Measurements from ENCODE around the gene SLC38A9.

SLC38A9 gene

GRCh38 chr5:55624841-55625588 lies 87.1 kb downstream of the SLC38A9 start:
- H3K4me3 ChIP-seq (ENCODE audit: insufficient read length, low read depth) = no peak overlapping the region
- no peaks in the 10 kb centered on the region for H3K36me3 ChIP-seq (ENCODE audit: insufficient read depth, insufficient read length, low read length)

GRCh38 chr5:55623789-55624188 lies 88.3 kb downstream of the SLC38A9 start:
- H3K4me1 ChIP-seq (ENCODE audit: insufficient read depth, insufficient read length) = no peaks in the 10 kb centered on the region
- no peak overlapping the region for H3K9ac ChIP-seq (ENCODE audit: insufficient read length, low read depth)
- no peaks in the 10 kb centered on the region for H3K36me3 ChIP-seq (ENCODE audit: insufficient read depth, insufficient read length, low read length)
- H3K9me3 ChIP-seq (ENCODE audit: insufficient read depth, low read length) = no peaks in the 10 kb centered on the region
- no peak overlapping the region for H3K4me3 ChIP-seq (ENCODE audit: insufficient read length, low read depth)
- TF ChIP-seq ZNF274 (IDR thresholded peaks at IDR 0.05; ENCODE audit: low read depth, low read length) (no peak), YY1 (IDR thresholded peaks at IDR 0.05; ENCODE audit: insufficient read depth, insufficient read length) (no peak), SUZ12 (IDR thresholded peaks at IDR 0.05; ENCODE audit: extremely low read depth, insufficient read depth, insufficient read length) (no peak)
- no peaks in the 10 kb centered on the region for H3K27me3 ChIP-seq (ENCODE audit: insufficient read depth, insufficient read length)
- DNase-seq (ENCODE audit: low read depth, low spot score) = no peak

More at GRCh38 chr5:55624841-55625588, 87.1 kb downstream of the SLC38A9 start:
- Histone ChIP-seq H3K9ac (ENCODE audit: insufficient read length, low read depth) (no peak overlapping the region), H3K9me3 (ENCODE audit: insufficient read depth, low read length) (no peaks in the 10 kb centered on the region), H3K4me1 (ENCODE audit: insufficient read depth, insufficient read length) (no peaks in the 10 kb centered on the region), H3K27me3 (ENCODE audit: insufficient read depth, insufficient read length) (no peaks in the 10 kb centered on the region)
- DNase-seq (ENCODE audit: low read depth, low spot score) = no peak
- no peak for TF ChIP-seq ZNF274 (IDR thresholded peaks at IDR 0.05; ENCODE audit: low read depth, low read length)
- TF ChIP-seq YY1 (IDR thresholded peaks at IDR 0.05; ENCODE audit: insufficient read depth, insufficient read length) = peak; percentile 19

- TF ChIP-seq ZNF274 (IDR thresholded peaks at IDR 0.05; ENCODE audit: low read depth, low read length) = no peak
- TF ChIP-seq YY1 (IDR thresholded peaks at IDR 0.05; ENCODE audit: insufficient read depth, insufficient read length) = no peak
- TF ChIP-seq SUZ12 (IDR thresholded peaks at IDR 0.05; ENCODE audit: extremely low read depth, insufficient read depth, insufficient read length) = no peak
- H3K36me3 ChIP-seq (ENCODE audit: insufficient read depth, insufficient read length, low read length) = no peaks in the 10 kb centered on the region
- no peaks in the 10 kb centered on the region for H3K9me3 ChIP-seq (ENCODE audit: insufficient read depth, low read length)
- no peak overlapping the region for H3K9ac ChIP-seq (ENCODE audit: insufficient read length, low read depth)
- no peaks in the 10 kb centered on the region for H3K4me1 ChIP-seq (ENCODE audit: insufficient read depth, insufficient read length)
- H3K27me3 ChIP-seq (ENCODE audit: insufficient read depth, insufficient read length) = no peaks in the 10 kb centered on the region
- no peak overlapping the region for H3K4me3 ChIP-seq (ENCODE audit: insufficient read length, low read depth)
- no peak for DNase-seq (ENCODE audit: low read depth, low spot score)
Observed at GRCh38 chr5:55622460-55622859, 89.7 kb downstream of the SLC38A9 start.

GRCh38 chr5:55621229-55621628 lies 90.9 kb downstream of the SLC38A9 start:
- H3K36me3 ChIP-seq (ENCODE audit: insufficient read depth, insufficient read length, low read length) = no peaks in the 10 kb centered on the region
- H3K9ac ChIP-seq (ENCODE audit: insufficient read length, low read depth) = no peak overlapping the region
- H3K4me3 ChIP-seq (ENCODE audit: insufficient read length, low read depth) = no peak overlapping the region
- DNase-seq (ENCODE audit: low read depth, low spot score) = no peak
- H3K4me1 ChIP-seq (ENCODE audit: insufficient read depth, insufficient read length) = no peaks in the 10 kb centered on the region
- no peaks in the 10 kb centered on the region for H3K9me3 ChIP-seq (ENCODE audit: insufficient read depth, low read length)
- TF ChIP-seq YY1 (IDR thresholded peaks at IDR 0.05; ENCODE audit: insufficient read depth, insufficient read length) (no peak), ZNF274 (IDR thresholded peaks at IDR 0.05; ENCODE audit: low read depth, low read length) (no peak), SUZ12 (IDR thresholded peaks at IDR 0.05; ENCODE audit: extremely low read depth, insufficient read depth, insufficient read length) (no peak)
- no peaks in the 10 kb centered on the region for H3K27me3 ChIP-seq (ENCODE audit: insufficient read depth, insufficient read length)

GRCh38 chr5:55620766-55621160 lies 91.4 kb downstream of the SLC38A9 start:
- Histone ChIP-seq H3K27me3 (ENCODE audit: insufficient read depth, insufficient read length) (no peaks in the 10 kb centered on the region), H3K36me3 (ENCODE audit: insufficient read depth, insufficient read length, low read length) (no peaks in the 10 kb centered on the region), H3K4me1 (ENCODE audit: insufficient read depth, insufficient read length) (no peaks in the 10 kb centered on the region), H3K9me3 (ENCODE audit: insufficient read depth, low read length) (no peaks in the 10 kb centered on the region), H3K4me3 (ENCODE audit: insufficient read length, low read depth) (no peak overlapping the region), H3K9ac (ENCODE audit: insufficient read length, low read depth) (no peak overlapping the region)
- TF ChIP-seq ZNF274 (IDR thresholded peaks at IDR 0.05; ENCODE audit: low read depth, low read length) (no peak), YY1 (IDR thresholded peaks at IDR 0.05; ENCODE audit: insufficient read depth, insufficient read length) (no peak), SUZ12 (IDR thresholded peaks at IDR 0.05; ENCODE audit: extremely low read depth, insufficient read depth, insufficient read length) (no peak)
- no peak for DNase-seq (ENCODE audit: low read depth, low spot score)

- no peaks in the 10 kb centered on the region for H3K27me3 ChIP-seq (ENCODE audit: insufficient read depth, insufficient read length)
Observed at GRCh38 chr5:55620009-55620765, 91.9 kb downstream of the SLC38A9 start.

DNA sequence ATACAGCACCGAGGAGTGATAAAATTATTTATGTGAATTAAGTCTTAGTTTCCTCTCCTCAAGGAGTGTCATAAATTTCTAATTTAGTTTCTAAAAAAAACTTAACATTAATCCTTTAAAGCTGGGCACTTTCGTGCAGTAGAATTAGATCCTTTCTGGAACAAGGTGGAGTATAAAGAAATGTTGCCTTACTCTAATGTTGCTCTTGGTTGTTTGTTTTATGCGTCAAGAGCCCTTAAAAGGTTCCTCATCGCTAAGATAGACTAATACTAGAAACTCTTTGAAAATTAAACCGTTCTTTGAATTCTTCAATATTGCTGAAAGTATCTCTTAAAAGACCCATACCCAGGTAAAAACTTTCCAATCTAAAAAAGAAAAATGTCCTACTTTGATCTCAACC lies 93.8 kb downstream of the SLC38A9 start:
- Histone ChIP-seq H3K4me1 (ENCODE audit: insufficient read depth, insufficient read length) (no peaks in the 10 kb centered on the region), H3K4me3 (ENCODE audit: insufficient read length, low read depth) (no peak overlapping the region), H3K9ac (ENCODE audit: insufficient read length, low read depth) (no peak overlapping the region), H3K36me3 (ENCODE audit: insufficient read depth, insufficient read length, low read length) (no peaks in the 10 kb centered on the region), H3K9me3 (ENCODE audit: insufficient read depth, low read length) (peaks cover 10% of the 10 kb centered on the region; the same call in 1 of the 2 replicates), H3K27me3 (ENCODE audit: insufficient read depth, insufficient read length) (no peaks in the 10 kb centered on the region)
- no peak for DNase-seq (ENCODE audit: low read depth, low spot score)
- TF ChIP-seq YY1 (IDR thresholded peaks at IDR 0.05; ENCODE audit: insufficient read depth, insufficient read length) (no peak), ZNF274 (IDR thresholded peaks at IDR 0.05; ENCODE audit: low read depth, low read length) (no peak), SUZ12 (IDR thresholded peaks at IDR 0.05; ENCODE audit: extremely low read depth, insufficient read depth, insufficient read length) (no peak)

More at GRCh38 chr5:55620009-55620765, 91.9 kb downstream of the SLC38A9 start:
- H3K4me3 ChIP-seq (ENCODE audit: insufficient read length, low read depth) = no peak overlapping the region
- no peak overlapping the region for H3K9ac ChIP-seq (ENCODE audit: insufficient read length, low read depth)
- TF ChIP-seq SUZ12 (IDR thresholded peaks at IDR 0.05; ENCODE audit: extremely low read depth, insufficient read depth, insufficient read length) (no peak), YY1 (IDR thresholded peaks at IDR 0.05; ENCODE audit: insufficient read depth, insufficient read length) (no peak), ZNF274 (IDR thresholded peaks at IDR 0.05; ENCODE audit: low read depth, low read length) (no peak)
- H3K36me3 ChIP-seq (ENCODE audit: insufficient read depth, insufficient read length, low read length) = no peaks in the 10 kb centered on the region
- no peak for DNase-seq (ENCODE audit: low read depth, low spot score)
- no peaks in the 10 kb centered on the region for H3K4me1 ChIP-seq (ENCODE audit: insufficient read depth, insufficient read length)
- H3K9me3 ChIP-seq (ENCODE audit: insufficient read depth, low read length) = no peaks in the 10 kb centered on the region

Measured in NT2/D1 (cell line).